Adrenal gland (tissue), 12 donors: Measurements from ENCODE around the gene SOD3. TPM values are rescaled to one million over a fixed set of nuclear protein-coding genes. Genes with fewer than 3 reads are reported as not detected.

Experiments
- DNase-seq, 7 donors: peaks; one replicate each; pipeline ENCODE4 v3.0.0-alpha.2; 2019 to 2020
- H3K27ac ChIP-seq, 5 donors: fragments of 200-600 bp; sonication (generic) in 4 of 5; 1 replicate in 3 of 5; 2 replicates in 2 of 5; pipeline versions ENCODE4 v1.5.1 to v1.8.0; 2016 to 2020; ENCODE audit warnings: mild to moderate bottlenecking in 1 of 5
- H3K27me3 ChIP-seq: fragments of 200-600 bp; 2 replicates; pipeline ENCODE4 v1.8.0; 2021
- H3K36me3 ChIP-seq, 2 donors: fragments of 200-600 bp; replicated peaks in 1 of 2; 1 replicate in 1 of 2; 2 replicates in 1 of 2; pipeline versions ENCODE4 v1.5.1 to v1.8.0; 2018 to 2022
- H3K4me1 ChIP-seq, 2 donors: fragments of 200-600 bp; replicated peaks in 1 of 2; 1 replicate in 1 of 2; 2 replicates in 1 of 2; pipeline versions ENCODE4 v1.5.1 to v1.8.0; 2018 to 2021
- H3K4me3 ChIP-seq, 4 donors: fragments of 200-600 bp; sonication (generic) in 3 of 4; one replicate each; pipeline ENCODE4 v1.5.1; 2016 to 2018
- H3K9me3 ChIP-seq, 3 donors: fragments of 200-600 bp; sonication (generic) in 1 of 3; replicated peaks in 1 of 3; 1 replicate in 2 of 3; 2 replicates in 1 of 3; pipeline versions ENCODE4 v1.5.1 to v1.8.0; 2016 to 2021
- POLR2A ChIP-seq, 2 donors: fragments of 450-650 bp; IDR thresholded peaks; one replicate each; pipeline ENCODE4 v1.6.1; 2017; ENCODE audit warnings: antibody characterized with exemption in 2 of 2, mild to moderate bottlenecking in 2 of 2, moderate library complexity in 1 of 2
- WGBS, 4 donors: extraction: QIAGEN DNeasy Blood & Tissue Kit in 2 of 4; methylation state at CpG; one replicate each; pipeline versions ENCODE4 v1.1.5 to v1.1.7; 2013 to 2017; 5-methylcytosine and 5-hydroxymethylcytosine counted together
- intact Hi-C, 2 donors: fragments of 100-400 bp; cut with DNase I; formaldehyde crosslinking; loops; one replicate each; pipeline versions ENCODE4 v1.14.1 to v1.15.0; 2022 to 2023
- polyA plus RNA-seq, 3 donors: library from polyadenylated mRNA; stranded (reverse); fragments of 200-250 nt in 2 of 3; fragments of 350-450 nt in 1 of 3; fragmentation: Illumina TruSeq in 1 of 3; extraction: RNeasy Lipid Tissue Mini Kit (QIAGEN cat#74804) in 1 of 3; gene quantifications; one replicate each; pipeline ENCODE4 v1.2.3, GENCODE V29; 2013 to 2014
- total RNA-seq, 9 donors: library from RNA; depleted of rRNA in 4 of 9; stranded (reverse); fragments of >200 nt in 4 of 9; fragments of 120-200 nt in 1 of 9; fragmentation: NEBNext Ultra II Directional in 1 of 9; extraction: Animal tissue kit (Norgen Biotek cat#: 25700) in 1 of 9; gene quantifications; one replicate each; pipeline versions ENCODE4 v1.1.0 to v1.2.4, GENCODE V29; 2013 to 2023
- TF ChIP-seq, protein P1 (sequence below), 6 experiments: fragments of 450-650 bp in 4 of 6; fragments of 200-600 bp in 2 of 6; sonication (generic) in 1 of 6; IDR thresholded peaks; 1 replicate in 5 of 6; 2 replicates in 1 of 6; pipeline versions ENCODE4 v1.5.1 to v1.8.0; 2016 to 2021; ENCODE audit warnings: antibody characterized with exemption in 6 of 6, mild to moderate bottlenecking in 2 of 6, moderate library complexity in 1 of 6
- donor health status: healthy with polysubstance abuse.
- donor health status: Bipolar disorder and iron deficiency.
- donor health status: DM: yes; HTN: yes; CAD: no.
- donor health status: DM: no; HTN: no; CAD: no.
- donor health status: DM: no; HTN: no; CAD: no.
- donor health status: DM: yes; HTN: yes; CAD: no.

SOD3 gene
- total and polyA plus RNA-seq, 12 donors, result 0.39 to 55.6 (median 23.1) TPM

DNA sequence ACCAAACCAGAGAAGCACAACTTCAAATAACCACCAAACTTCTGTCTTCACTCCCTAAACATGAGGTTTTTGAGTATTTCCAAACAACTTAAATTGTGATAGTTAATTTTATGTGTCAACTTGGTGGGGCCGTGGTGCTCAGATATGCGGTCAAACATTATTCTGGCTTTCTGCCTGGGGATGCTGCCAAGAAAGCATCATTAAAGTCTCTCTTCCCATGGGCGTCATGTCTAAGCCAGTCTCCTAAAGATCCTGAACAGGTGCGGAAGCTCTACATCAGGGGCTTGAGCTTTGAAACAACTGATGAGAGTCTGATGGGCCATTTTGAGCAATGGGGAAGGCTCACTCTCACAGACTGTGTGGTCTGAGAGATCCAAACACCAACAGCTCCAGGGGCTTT lies 24.1 kb upstream of the SOD3 start:
- TF ChIP-seq, protein P1, sequence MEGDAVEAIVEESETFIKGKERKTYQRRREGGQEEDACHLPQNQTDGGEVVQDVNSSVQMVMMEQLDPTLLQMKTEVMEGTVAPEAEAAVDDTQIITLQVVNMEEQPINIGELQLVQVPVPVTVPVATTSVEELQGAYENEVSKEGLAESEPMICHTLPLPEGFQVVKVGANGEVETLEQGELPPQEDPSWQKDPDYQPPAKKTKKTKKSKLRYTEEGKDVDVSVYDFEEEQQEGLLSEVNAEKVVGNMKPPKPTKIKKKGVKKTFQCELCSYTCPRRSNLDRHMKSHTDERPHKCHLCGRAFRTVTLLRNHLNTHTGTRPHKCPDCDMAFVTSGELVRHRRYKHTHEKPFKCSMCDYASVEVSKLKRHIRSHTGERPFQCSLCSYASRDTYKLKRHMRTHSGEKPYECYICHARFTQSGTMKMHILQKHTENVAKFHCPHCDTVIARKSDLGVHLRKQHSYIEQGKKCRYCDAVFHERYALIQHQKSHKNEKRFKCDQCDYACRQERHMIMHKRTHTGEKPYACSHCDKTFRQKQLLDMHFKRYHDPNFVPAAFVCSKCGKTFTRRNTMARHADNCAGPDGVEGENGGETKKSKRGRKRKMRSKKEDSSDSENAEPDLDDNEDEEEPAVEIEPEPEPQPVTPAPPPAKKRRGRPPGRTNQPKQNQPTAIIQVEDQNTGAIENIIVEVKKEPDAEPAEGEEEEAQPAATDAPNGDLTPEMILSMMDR (IDR thresholded peaks at IDR 0.05), result no peak
- no peak for TF ChIP-seq POLR2A (IDR thresholded peaks at IDR 0.05)
- Histone ChIP-seq H3K4me1 (no peaks in the 10 kb centered on the region), H3K36me3 (no peaks in the 10 kb centered on the region), H3K27me3 (no peaks in the 10 kb centered on the region), H3K4me3 (no peak overlapping the region), H3K27ac (no peak overlapping the region), H3K9me3 (no peaks in the 10 kb centered on the region)
- intact Hi-C loops, result no loop called here
- 51 to 78% (median 76%) methylated on average over 4 of the region's 4 CpGs for WGBS, 4 donors
- no peak for DNase-seq

DNA sequence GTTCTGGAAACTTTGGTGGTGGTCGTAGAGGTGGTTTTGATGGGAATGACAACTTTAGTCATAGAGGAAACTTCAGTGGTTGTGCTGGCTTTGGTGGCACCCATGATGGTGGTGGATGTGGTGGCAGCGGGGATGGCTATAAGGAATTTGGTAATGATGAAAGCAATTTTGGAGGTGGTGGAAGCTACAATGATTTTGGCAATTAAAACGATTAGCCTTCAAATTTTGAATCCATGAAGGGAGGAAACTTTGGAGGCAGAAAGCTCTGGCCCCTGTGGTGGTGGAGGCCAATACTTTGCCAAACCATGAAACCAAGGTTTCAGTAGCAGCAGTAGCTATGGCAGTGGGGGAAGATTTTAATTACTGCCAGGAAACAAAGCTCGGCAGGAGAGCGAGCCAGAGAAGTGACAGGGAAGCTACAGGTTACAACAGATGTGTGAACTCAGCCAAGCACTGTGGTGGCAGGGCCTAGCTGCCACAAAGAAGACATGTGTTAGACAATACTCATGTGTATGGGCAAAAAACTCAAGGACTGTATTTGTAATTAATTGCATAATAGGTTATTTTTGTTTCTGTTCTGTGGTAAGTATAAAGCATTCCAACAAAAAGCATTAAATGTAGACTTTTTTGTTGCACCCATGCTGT lies 23.2 kb upstream of the SOD3 start:
- TF ChIP-seq, protein P1 (IDR thresholded peaks at IDR 0.05), result no peak
- no peak for TF ChIP-seq POLR2A (IDR thresholded peaks at IDR 0.05)
- WGBS, 4 donors, result 72 to 85% (median 82%) methylated on average over 5 of the region's 5 CpGs
- no peak overlapping the region for H3K27ac ChIP-seq
- no peak overlapping the region for H3K4me3 ChIP-seq
- DNase-seq, result no peak
- H3K9me3 ChIP-seq, result no peaks in the 10 kb centered on the region
- no peaks in the 10 kb centered on the region for H3K4me1 ChIP-seq
- no peaks in the 10 kb centered on the region for H3K27me3 ChIP-seq
- H3K36me3 ChIP-seq, result no peaks in the 10 kb centered on the region
- intact Hi-C loops, result no loop called here

DNA sequence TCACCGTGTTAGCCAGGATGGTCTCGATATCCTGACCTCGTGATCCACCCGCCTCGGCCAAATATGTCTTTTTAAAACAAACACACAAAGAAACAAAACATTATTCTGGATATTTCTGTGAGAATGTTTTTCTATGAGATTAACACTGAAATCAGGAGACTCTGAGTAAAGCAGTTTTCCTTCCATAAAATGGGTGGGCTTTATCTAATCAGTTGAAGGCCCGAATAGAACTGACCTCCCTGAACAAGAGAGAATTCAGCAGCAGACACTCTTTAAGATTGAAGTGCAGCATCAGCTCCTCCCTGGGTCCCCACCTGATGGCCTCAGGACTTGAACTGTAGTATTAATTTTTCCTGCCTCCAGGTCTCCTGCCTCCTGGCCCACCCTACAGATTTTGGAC lies 22.4 kb upstream of the SOD3 start:
- Histone ChIP-seq H3K27me3 (no peaks in the 10 kb centered on the region), H3K27ac (no peak overlapping the region), H3K4me3 (no peak overlapping the region), H3K36me3 (no peaks in the 10 kb centered on the region), H3K4me1 (no peaks in the 10 kb centered on the region), H3K9me3 (no peaks in the 10 kb centered on the region)
- TF ChIP-seq, protein P1 (IDR thresholded peaks at IDR 0.05), result no peak
- TF ChIP-seq POLR2A (IDR thresholded peaks at IDR 0.05), result no peak
- DNase-seq, result no peak
- 91 to 92% (median 92%) methylated on average over 6 of the region's 6 CpGs for WGBS, 4 donors
- intact Hi-C loops, result no loop called here

DNA sequence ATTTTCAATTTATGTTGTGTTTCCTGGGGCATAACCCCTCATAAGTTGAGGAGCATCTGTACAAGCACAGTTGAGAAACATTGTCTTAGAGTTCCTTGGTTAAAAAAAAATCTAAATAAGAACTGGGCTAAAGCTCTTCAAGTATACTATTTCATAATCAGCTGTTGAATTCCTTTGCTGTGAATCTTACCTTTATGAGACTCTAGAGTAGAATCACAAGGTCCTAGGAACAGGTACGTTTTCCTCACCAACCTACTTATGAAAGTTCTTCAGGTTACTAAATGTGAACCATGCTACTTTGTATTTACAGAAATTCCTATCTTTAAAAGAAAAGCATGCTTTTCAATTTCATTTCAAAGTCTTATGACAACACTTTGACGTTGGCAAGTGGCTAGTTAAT lies 20.9 kb upstream of the SOD3 start:
- no peaks in the 10 kb centered on the region for H3K27me3 ChIP-seq
- no peak for TF ChIP-seq POLR2A (IDR thresholded peaks at IDR 0.05)
- TF ChIP-seq, protein P1 (IDR thresholded peaks at IDR 0.05), result no peak
- 26 to 42% (median 31%) methylated on average over 2 of the region's 2 CpGs for WGBS, 4 donors
- H3K4me3 ChIP-seq, result no peak overlapping the region
- intact Hi-C loops, result no loop called here
- no peaks in the 10 kb centered on the region for H3K9me3 ChIP-seq
- H3K27ac ChIP-seq, result no peak overlapping the region
- DNase-seq, result no peak
- no peaks in the 10 kb centered on the region for H3K36me3 ChIP-seq
- no peaks in the 10 kb centered on the region for H3K4me1 ChIP-seq
